Activated gamma-delta T cell treated with Interleukin-2 at 50 U/mL for 16 hours (primary cell): Measurements from ENCODE around the gene ABCA4.
A peak's percentile ranks its signal among the peaks of the same experiment; 100 is the strongest.

Experiments
- DNase-seq: peaks from one replicate; pipeline ENCODE4 v3.0.0-alpha.2; 2020

Gene ABCA4

GRCh38 chr1:94047949-94048348 is 73.0 kb downstream of the ABCA4 start:
- DNase-seq = no peak

GRCh38 chr1:94045465-94046056 is 75.4 kb downstream of the ABCA4 start:
- peak; percentile 17 for DNase-seq

GRCh38 chr1:94044891-94045290 is 76.1 kb downstream of the ABCA4 start:
- DNase-seq = no peak

GRCh38 chr1:94044290-94044790 is 76.6 kb downstream of the ABCA4 start:
- no peak for DNase-seq

- DNase-seq = no peak
Observed at GRCh38 chr1:94043738-94044289, 77.1 kb downstream of the ABCA4 start.

GRCh38 chr1:94042388-94042787 is 78.6 kb downstream of the ABCA4 start:
- no peak for DNase-seq

- DNase-seq = no peak
Observed at GRCh38 chr1:94039871-94040569, 80.9 kb downstream of the ABCA4 start.

- peak; percentile 49 for DNase-seq
Observed at GRCh38 chr1:94039514-94039870, 81.5 kb downstream of the ABCA4 start.

GRCh38 chr1:94038511-94038910 is 82.4 kb downstream of the ABCA4 start:
- no peak for DNase-seq

- no peak for DNase-seq
Observed at GRCh38 chr1:94037392-94038229, 83.3 kb downstream of the ABCA4 start.

GRCh38 chr1:94036730-94037129 is 84.2 kb downstream of the ABCA4 start:
- DNase-seq = no peak

- DNase-seq = no peak
Observed at GRCh38 chr1:94033849-94034248, 87.1 kb downstream of the ABCA4 start.

- no peak for DNase-seq
Observed at GRCh38 chr1:94032637-94033036, 88.3 kb downstream of the ABCA4 start.

GRCh38 chr1:94031591-94031990 is 89.4 kb downstream of the ABCA4 start:
- DNase-seq = no peak

- no peak for DNase-seq
Observed at GRCh38 chr1:94031154-94031553, 89.8 kb downstream of the ABCA4 start.

- no peak for DNase-seq
Observed at GRCh38 chr1:94029130-94029993, 91.6 kb downstream of the ABCA4 start.

GRCh38 chr1:94027721-94028515 is 93.0 kb downstream of the ABCA4 start:
- DNase-seq = no peak

GRCh38 chr1:94026619-94027380 is 94.1 kb downstream of the ABCA4 start:
- no peak for DNase-seq

- DNase-seq = no peak
Observed at GRCh38 chr1:94025383-94026340, 95.3 kb downstream of the ABCA4 start.
